ENCODE results near the gene EMC8. TPM values are rescaled to one million over a fixed set of nuclear protein-coding genes. Genes with fewer than 3 reads are reported as not detected.

Gene EMC8
- total RNA-seq, 3 donors from 2014 or later: 18.1 to 30.8 (median 30.7) TPM

GRCh38 chr16:85780281-85780680 is 19.1 kb downstream of the EMC8 start:
- no peak for DNase-seq (ENCODE audit: low spot score in 2 of 2)
- H3K4me3 ChIP-seq: no peak overlapping the region
- intact Hi-C loops (cut with DNase I; ENCODE audit: low total_unique reads): no loop called here
- H3K9me3 ChIP-seq: no peaks in the 10 kb centered on the region
- peaks cover 0 to 14% of the 10 kb centered on the region in 2 donors for H3K4me1 ChIP-seq
- H3K27me3 ChIP-seq: no peaks in the 10 kb centered on the region
- H3K27ac ChIP-seq: no peak overlapping the region
- no peak for TF ChIP-seq POLR2AphosphoS5 (IDR thresholded peaks at IDR 0.05)
- TF ChIP-seq POLR2A (IDR thresholded peaks at IDR 0.05): no peak
- no peak for TF ChIP-seq CTCF (IDR thresholded peaks at IDR 0.05)
- H3K36me3 ChIP-seq: peaks cover 6% of the 10 kb centered on the region

- H3K27ac ChIP-seq: no peak overlapping the region
- no peak overlapping the region for H3K4me3 ChIP-seq
- intact Hi-C loops (cut with DNase I; ENCODE audit: low total_unique reads): no loop called here
- TF ChIP-seq CTCF (IDR thresholded peaks at IDR 0.05) (no peak), POLR2A (IDR thresholded peaks at IDR 0.05) (no peak), POLR2AphosphoS5 (IDR thresholded peaks at IDR 0.05) (no peak)
- peaks cover 0 to 14% of the 10 kb centered on the region in 2 donors for H3K4me1 ChIP-seq
- H3K9me3 ChIP-seq: no peaks in the 10 kb centered on the region
- H3K36me3 ChIP-seq: peaks cover 6% of the 10 kb centered on the region
- no peaks in the 10 kb centered on the region for H3K27me3 ChIP-seq
- no peak for DNase-seq (ENCODE audit: low spot score in 2 of 2)
Measured at GRCh38 chr16:85778873-85779272, 20.5 kb downstream of the EMC8 start.

- TF ChIP-seq POLR2AphosphoS5 (IDR thresholded peaks at IDR 0.05): no peak
- no peak for TF ChIP-seq POLR2A (IDR thresholded peaks at IDR 0.05)
- TF ChIP-seq CTCF (IDR thresholded peaks at IDR 0.05): no peak
- peak in 1 of 2 donors; percentile 48 for DNase-seq (ENCODE audit: low spot score in 2 of 2)
- peaks cover 6% of the 10 kb centered on the region for H3K36me3 ChIP-seq
- H3K4me1 ChIP-seq: peaks cover 0 to 14% of the 10 kb centered on the region in 2 donors
- no peaks in the 10 kb centered on the region for H3K9me3 ChIP-seq
- intact Hi-C loops (cut with DNase I; ENCODE audit: low total_unique reads): no loop called here
- H3K27me3 ChIP-seq: no peaks in the 10 kb centered on the region
- H3K4me3 ChIP-seq: no peak overlapping the region
- H3K27ac ChIP-seq: peak overlapping the region; percentile 71 to 84
Measured at GRCh38 chr16:85777583-85778310, 21.6 kb downstream of the EMC8 start.

- Histone ChIP-seq H3K4me1 (peaks cover 0 to 9% of the 10 kb centered on the region in 2 donors), H3K36me3 (peaks cover 3% of the 10 kb centered on the region), H3K4me3 (no peak overlapping the region), H3K9me3 (no peaks in the 10 kb centered on the region), H3K27me3 (no peaks in the 10 kb centered on the region), H3K27ac (no peak overlapping the region)
- TF ChIP-seq POLR2A (IDR thresholded peaks at IDR 0.05) (no peak), CTCF (IDR thresholded peaks at IDR 0.05) (no peak), POLR2AphosphoS5 (IDR thresholded peaks at IDR 0.05) (no peak)
- no peak for DNase-seq (ENCODE audit: low spot score in 2 of 2)
- intact Hi-C loops (cut with DNase I; ENCODE audit: low total_unique reads): no loop called here
Measured at GRCh38 chr16:85774811-85775210, 24.5 kb downstream of the EMC8 start.

GRCh38 chr16:85774136-85774535 is 25.2 kb downstream of the EMC8 start:
- Histone ChIP-seq H3K4me1 (peaks cover 0 to 9% of the 10 kb centered on the region in 2 donors), H3K27me3 (no peaks in the 10 kb centered on the region), H3K9me3 (no peaks in the 10 kb centered on the region), H3K36me3 (no peaks in the 10 kb centered on the region), H3K4me3 (no peak overlapping the region), H3K27ac (no peak overlapping the region)
- no peak for DNase-seq (ENCODE audit: low spot score in 2 of 2)
- intact Hi-C loops (cut with DNase I; ENCODE audit: low total_unique reads): no loop called here
- TF ChIP-seq POLR2A (IDR thresholded peaks at IDR 0.05) (no peak), CTCF (IDR thresholded peaks at IDR 0.05) (no peak), POLR2AphosphoS5 (IDR thresholded peaks at IDR 0.05) (no peak)

Data from breast epithelium (tissue), 4 donors.